Endothelial cell of hepatic sinusoid (primary cell): Measurements from ENCODE around the gene RTN4R.

Experiments used
- in situ Hi-C: cut with HindIII; loops from 2 replicates; pipeline ENCODE4 v1.10.0; 2017; ENCODE audit warnings: low sequenced_read_pairs

The RTN4R gene

DNA sequence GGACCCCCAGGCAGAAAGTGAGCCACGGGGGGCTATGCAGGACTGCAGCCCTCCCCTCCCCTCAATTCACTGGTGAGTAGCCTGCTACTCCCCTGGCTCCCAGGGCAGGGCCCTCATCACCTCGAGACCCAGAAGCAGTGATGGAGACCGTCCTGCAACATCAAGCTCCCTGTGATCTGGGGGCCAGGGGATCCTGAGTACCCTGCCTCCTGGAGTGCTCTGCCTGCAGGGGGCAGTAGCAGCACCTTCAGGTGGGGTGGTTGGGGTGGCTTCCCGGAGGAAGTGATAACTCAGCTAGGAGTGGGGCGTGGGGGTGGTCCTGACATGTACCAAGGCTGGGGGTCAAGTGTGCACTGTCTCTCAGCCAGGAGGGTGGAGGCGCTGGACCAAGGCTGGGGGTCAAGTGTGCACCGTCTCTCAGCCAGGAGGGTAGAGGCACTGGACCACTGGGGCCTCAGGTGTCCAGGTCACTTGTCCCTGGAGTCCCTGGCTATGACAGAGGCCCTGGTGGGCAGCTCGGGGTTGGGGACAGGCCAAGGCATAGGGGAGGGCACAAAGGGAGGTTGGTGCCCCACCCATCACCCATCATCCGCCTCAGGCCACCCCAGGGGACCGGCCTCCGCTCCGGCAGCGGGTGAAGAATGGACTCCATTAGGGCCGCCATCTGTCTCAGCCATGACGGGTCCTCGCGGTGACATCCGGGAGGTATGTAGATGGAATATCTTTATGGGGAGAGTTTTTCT is 9.4 kb downstream of the RTN4R start:
- in situ Hi-C loops = no loop called here

DNA sequence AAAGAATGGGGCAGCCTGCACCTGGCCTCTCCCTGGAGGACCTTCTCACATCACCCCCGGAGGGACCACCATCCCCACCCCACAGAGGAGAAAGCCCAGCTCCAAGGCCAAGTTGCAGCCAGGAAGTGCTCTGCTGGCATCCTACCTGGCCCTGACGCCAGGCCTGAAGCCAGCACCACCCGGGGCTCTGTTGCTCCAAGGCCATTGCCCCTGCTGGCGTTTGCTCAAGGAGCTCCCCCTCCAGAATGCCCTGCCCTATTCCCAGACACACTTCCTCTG is 10.2 kb downstream of the RTN4R start:
- in situ Hi-C loops = no loop called here

DNA sequence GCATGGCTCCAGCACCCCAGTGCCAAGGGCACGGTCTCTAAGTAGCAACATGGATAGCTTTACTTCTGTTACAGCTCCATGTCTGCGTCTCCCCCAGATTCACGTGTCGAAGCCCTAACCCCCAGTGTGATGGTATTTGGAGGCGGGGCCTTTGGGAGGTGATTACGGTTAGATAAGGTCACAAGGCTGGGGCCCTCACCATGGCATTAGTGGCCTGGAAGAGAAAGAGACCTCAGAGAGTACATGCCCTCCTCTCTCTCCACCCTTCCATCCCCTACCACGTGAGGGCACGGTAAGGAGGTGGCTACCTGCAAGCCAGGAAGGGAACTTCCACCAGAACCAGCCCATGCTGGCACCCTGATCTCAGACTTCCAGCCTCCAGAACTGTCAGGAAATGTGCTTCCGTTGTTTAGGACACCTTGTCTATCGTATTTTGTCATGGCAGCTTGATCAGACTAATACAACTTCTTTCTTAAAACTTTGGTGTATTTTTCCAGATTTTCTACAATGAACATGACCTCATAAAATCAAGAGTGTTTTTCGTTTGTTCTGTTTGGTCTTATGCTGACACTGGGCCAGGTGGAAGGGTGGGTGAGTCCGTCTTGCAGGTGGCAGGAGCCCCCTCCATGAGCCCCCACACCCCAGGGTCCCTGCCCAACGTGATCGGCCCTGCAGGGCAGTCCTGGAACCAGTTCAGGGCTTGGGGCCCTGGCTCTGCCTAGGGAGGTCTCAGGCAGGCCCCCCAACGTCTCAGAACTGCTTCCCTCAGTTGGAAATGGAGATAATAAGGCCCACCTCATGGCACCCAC is 10.7 kb downstream of the RTN4R start:
- in situ Hi-C loops = no loop called here

DNA sequence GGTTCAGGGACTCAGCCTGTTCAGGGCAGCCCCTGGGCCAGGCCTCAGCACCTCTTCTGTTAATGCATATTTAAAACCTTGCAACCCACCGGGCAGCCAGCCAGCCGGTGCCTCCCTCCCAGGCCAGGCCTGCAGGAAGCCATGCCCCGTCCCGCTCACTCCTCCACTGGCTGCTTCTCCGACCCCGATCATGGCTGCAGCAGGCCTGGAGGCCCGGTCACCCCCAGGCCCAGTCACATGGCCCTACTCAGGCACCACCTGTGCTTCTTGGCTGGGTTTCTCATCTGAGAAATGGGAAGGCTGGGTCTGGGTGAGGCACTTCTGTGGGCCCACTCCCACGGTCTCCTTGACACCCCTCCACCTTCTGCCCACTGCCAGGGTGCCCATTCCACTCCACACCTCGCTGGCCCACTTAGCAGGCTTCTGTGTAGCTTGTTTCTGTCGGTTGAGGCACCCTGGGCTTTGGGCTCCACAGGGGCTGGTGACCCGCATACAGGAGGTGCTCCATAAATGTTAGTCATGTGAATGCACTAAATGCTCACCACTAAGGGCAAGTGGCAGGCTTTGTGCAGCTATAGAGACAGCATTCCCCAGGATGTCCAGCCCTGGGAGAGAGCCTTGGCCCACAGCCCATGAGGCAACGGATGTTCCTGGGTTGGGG is 11.4 kb downstream of the RTN4R start:
- in situ Hi-C loops = no loop called here

DNA sequence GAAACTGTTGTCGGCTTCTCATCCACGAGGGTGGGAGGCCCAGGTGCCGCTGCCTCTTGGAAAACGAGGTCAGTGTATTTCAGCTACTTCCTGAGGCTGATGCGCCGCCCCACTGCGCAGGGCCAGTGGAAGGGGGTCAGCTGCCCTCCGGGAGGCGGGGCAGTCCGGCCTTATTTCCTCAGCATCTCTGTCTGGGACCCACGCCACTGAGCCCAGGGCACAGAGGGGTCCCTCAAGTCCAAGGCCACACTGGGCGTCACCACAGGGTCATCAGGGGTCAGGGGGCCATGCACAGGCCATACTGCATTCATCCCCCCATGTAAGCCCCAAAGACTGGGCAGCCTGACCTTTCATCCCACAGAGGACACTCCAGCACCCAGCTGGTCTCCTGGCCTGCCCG is 12.1 kb downstream of the RTN4R start:
- in situ Hi-C loops = no loop called here

DNA sequence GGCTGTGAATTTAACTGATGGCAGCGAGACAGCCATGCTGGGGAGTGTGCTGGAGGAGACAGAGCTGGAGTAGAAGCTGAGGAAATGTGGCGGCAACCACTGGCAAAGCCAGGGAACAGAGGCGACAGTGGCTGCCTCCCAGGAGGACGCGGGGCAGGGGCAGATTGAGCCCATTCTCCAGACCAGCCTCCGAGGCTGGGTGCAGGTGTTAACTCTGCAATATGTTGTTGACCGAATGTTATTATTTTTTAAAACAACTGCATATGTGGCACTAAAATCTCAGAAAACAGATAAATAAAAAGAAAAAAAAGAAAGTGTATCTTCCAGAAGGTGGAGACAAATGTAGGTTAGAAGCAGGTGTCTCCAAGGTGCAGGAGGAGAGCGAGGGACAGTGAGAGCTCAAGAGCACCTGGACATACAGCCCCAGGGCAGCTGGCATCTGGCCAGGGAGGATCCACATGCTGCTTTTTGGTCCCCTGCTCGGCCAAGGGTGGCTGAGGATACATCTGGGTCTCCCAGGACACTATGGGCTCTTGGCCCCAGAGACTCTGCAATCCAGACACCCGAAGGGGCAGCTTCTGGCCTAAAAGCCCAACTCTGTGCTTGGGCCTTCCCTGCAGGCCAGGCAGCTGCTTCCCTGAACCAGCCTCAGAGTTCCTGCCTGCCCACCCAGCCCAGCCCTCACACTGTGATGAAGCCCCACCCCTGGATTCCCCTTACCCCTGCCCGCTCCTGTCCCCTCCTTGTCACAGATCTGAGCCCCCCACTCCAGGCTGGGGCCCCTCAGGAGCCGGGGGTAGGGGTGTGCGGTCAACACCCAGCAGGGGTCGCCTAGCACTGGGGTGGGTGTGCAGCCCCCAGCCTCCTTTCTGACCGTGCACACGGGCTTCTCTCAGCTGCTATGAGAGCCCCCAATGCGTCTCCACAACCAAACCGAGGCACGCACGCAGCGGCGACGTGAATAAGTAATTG is 12.9 kb downstream of the RTN4R start:
- in situ Hi-C loops = no loop called here

GRCh38 chr22:20253161-20253560 is 15.0 kb downstream of the RTN4R start:
- in situ Hi-C loops = no loop called here

GRCh38 chr22:20251981-20252380 is 16.1 kb downstream of the RTN4R start:
- in situ Hi-C loops = no loop called here

DNA sequence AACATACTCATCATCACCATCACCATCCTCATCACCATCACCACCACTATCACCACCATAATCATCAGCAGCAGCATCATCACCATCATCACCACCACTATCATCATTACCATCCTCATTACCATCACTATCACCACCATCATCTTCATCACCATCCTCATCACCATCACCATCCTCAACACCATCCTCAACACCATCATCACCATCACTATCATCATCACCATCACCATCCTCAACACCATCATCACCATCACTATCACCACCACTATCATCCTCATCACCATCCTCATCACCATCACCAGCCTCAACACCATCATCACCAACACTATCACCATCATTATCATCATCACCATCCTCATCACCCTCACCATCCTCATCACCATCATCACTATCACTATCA is 16.6 kb downstream of the RTN4R start:
- in situ Hi-C loops = no loop called here

GRCh38 chr22:20249797-20250354 is 18.2 kb downstream of the RTN4R start:
- in situ Hi-C loops = loop anchor here (10.0 kb wide), 1 partner anchor 105 kb away; no protein-coding TSS in a partner anchor

DNA sequence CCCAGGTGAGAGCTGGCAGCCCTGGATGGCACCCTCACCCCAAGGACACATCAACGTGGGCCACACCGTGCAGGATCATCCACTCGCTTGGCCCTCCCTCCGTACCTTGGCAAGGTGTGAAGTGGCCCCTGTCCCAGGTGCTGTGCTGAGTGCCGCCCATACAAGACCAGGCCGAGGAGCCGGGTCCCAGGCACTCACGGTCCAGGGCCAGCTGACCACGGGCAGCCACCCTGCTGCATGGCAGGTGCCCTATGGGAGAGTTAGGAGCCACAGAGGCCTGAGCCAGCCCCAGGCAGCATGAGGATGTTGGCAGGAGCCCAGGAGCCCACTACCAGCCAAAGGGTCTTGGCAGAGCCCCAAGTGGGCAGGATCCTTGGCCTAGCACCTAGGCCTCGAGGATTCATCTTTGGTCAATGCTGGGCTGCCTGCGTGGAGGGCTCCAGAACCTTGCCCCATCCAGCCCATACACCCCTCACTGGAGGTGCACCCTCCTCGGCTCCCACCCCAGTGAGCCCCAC is 19.6 kb downstream of the RTN4R start:
- in situ Hi-C loops = loop anchor here (10.0 kb wide), 1 partner anchor 104 kb away; no protein-coding TSS in a partner anchor

- in situ Hi-C loops = loop anchor here (10.0 kb wide), 1 partner anchor 103 kb away; no protein-coding TSS in a partner anchor
Observed at GRCh38 chr22:20247608-20248171, 20.4 kb downstream of the RTN4R start.

GRCh38 chr22:20247010-20247505 is 21.1 kb downstream of the RTN4R start:
- in situ Hi-C loops = loop anchor here (10.0 kb wide), 1 partner anchor 102 kb away; no protein-coding TSS in a partner anchor

DNA sequence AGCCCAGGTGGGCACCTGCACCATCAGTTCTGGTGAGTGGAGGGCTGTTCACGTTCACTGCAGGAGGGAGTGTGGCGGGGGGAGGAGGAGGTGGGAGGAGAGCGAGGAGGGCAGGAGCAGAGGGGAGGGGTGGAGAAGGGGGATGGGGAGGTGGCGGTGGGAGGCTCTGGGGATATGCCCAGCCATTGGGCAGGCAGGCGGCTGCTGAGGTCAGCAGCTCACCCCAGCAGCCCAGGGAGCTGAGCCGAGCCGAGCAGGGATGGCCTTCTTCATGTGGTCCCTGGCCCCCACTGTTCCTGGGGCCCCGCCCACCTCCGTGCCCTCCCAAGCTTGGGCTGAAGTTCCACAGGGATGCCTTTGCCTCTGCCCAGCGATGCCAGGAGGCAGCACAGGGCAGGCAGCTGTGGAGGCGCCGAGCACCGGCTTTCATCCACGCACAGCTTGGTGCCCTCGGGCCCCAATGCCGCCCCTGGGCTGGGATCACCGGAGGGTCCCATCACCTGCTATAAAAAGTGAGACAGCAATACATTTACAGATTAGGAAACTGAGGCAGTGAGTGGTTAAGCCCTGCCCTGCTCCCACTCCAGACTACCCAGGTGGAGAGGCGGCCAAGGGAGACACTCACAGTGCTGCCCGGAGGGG is 21.6 kb downstream of the RTN4R start:
- in situ Hi-C loops = loop anchor here (10.0 kb wide), 1 partner anchor 102 kb away; no protein-coding TSS in a partner anchor

GRCh38 chr22:20245577-20246367 is 22.3 kb downstream of the RTN4R start:
- in situ Hi-C loops = loop anchor here (10.0 kb wide), 1 partner anchor 101 kb away; no protein-coding TSS in a partner anchor

GRCh38 chr22:20244691-20245576 is 23.2 kb downstream of the RTN4R start:
- in situ Hi-C loops = loop anchor here (5.0 to 10.0 kb wide), 2 partner anchors 73 to 100 kb away; no protein-coding TSS in a partner anchor

DNA sequence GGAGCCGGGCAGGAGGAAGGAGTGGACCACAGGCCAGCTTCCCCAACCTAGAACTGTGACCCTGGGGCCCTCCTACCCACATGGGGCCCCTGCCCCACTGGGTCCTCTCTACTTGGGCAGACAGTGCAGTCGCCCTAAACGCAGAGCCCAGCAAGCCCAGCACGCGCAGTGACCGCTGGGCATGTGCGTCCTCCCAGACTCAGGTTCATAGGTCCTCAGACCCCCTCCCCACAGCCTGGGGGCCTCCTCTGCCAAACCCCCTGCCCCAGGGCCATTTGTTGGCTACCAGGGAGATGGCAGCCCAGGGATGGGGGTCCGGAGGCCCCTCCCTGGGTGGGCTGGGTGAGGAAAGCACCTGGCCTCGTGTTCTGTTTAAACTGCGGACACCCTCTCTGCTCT is 23.9 kb downstream of the RTN4R start:
- in situ Hi-C loops = loop anchor here (5.0 to 10.0 kb wide), 2 partner anchors 72 to 99 kb away; no protein-coding TSS in a partner anchor
